A549 (cell line): Measurements from ENCODE around the gene UCN. TPM values are rescaled to one million over a fixed set of nuclear protein-coding genes. Genes with fewer than 3 reads are reported as not detected.
A peak's percentile ranks its signal among the peaks of the same experiment; 100 is the strongest.

Experiments used
- ATOH8 ChIP-seq: fragments of 250-450 bp; sonication (Bioruptor Pico); IDR thresholded peaks from 2 replicates; pipeline ENCODE4 v1.5.0; 2020; ENCODE audit warnings: low read depth, mild to moderate bottlenecking, moderate library complexity
- BHLHE40 ChIP-seq: IDR thresholded peaks from 2 replicates; pipeline ENCODE4 v1.6.1; 2012; ENCODE audit warnings: low read depth, low read length, inconsistent platforms
- CBX8 ChIP-seq: fragments of 200-600 bp; sonication (generic); IDR thresholded peaks from 2 replicates; pipeline ENCODE4 v1.6.1; 2016
- CEBPB ChIP-seq, 2 experiments: fragments of >200 bp in 1 of 2; sonication (Bioruptor Twin) in 1 of 2; formaldehyde crosslinking in 1 of 2; IDR thresholded peaks; 2 replicates each; pipeline ENCODE4 v1.6.1; 2012 to 2016
- CHD2 ChIP-seq: fragments of 150-350 bp; IDR thresholded peaks from 2 replicates; pipeline ENCODE4 v1.6.1; 2014; ENCODE audit warnings: low read length; ENCODE audit not compliant: partially characterized antibody
- CHD4 ChIP-seq: fragments of 200-600 bp; sonication (generic); IDR thresholded peaks from 2 replicates; pipeline ENCODE4 v1.6.1; 2016; ENCODE audit warnings: antibody characterized with exemption, mild to moderate bottlenecking, borderline replicate concordance
- EHF ChIP-seq: fragments of 250-450 bp; sonication (Bioruptor Pico); IDR thresholded peaks from 2 replicates; pipeline ENCODE4 v1.5.0; 2020; ENCODE audit warnings: mild to moderate bottlenecking
- ELK1 ChIP-seq: fragments of 150-350 bp; IDR thresholded peaks from 2 replicates; pipeline ENCODE4 v1.6.1; 2014; ENCODE audit warnings: low read depth, mild to moderate bottlenecking, low read length
- EP300 ChIP-seq, 2 experiments: fragments of >200 bp; sonication (Bioruptor Twin); formaldehyde crosslinking; IDR thresholded peaks; 2 replicates in 1 of 2; 3 replicates in 1 of 2; pipeline ENCODE4 v1.6.1; 2016 to 2017
- FOSB ChIP-seq: fragments of 250-450 bp; sonication (Bioruptor Pico); IDR thresholded peaks from 2 replicates; pipeline ENCODE4 v1.5.0; 2020; ENCODE audit warnings: mild to moderate bottlenecking, moderate library complexity
- FOSL2 ChIP-seq, 2 experiments: fragments of 450-650 bp in 1 of 2; fragments of >200 bp in 1 of 2; sonication (Bioruptor Twin) in 1 of 2; formaldehyde crosslinking; IDR thresholded peaks; 2 replicates each; pipeline versions ENCODE4 v1.5.0 to v1.6.1; 2016 to 2020; ENCODE audit warnings: mild to moderate bottlenecking in 1 of 2, moderate library complexity in 1 of 2
- GATA3 ChIP-seq: IDR thresholded peaks from 2 replicates; pipeline ENCODE4 v1.6.1; 2012; ENCODE audit warnings: borderline replicate concordance
- HDAC2 ChIP-seq: fragments of 200-600 bp; sonication (generic); IDR thresholded peaks from 2 replicates; pipeline ENCODE4 v1.6.1; 2016
- HES2 ChIP-seq: fragments of >200 bp; sonication (Bioruptor Twin); formaldehyde crosslinking; IDR thresholded peaks from 2 replicates; pipeline ENCODE4 v1.6.1; 2016
- HOXB5 ChIP-seq: fragments of 250-450 bp; sonication (Bioruptor Pico); IDR thresholded peaks from 2 replicates; pipeline ENCODE4 v1.5.0; 2020; ENCODE audit warnings: mild to moderate bottlenecking, moderate library complexity
- JUNB ChIP-seq: fragments of >200 bp; sonication (Bioruptor Twin); formaldehyde crosslinking; IDR thresholded peaks from 2 replicates; pipeline ENCODE4 v1.6.1; 2016
- KDM5A ChIP-seq: fragments of 200-600 bp; sonication (generic); IDR thresholded peaks from 2 replicates; pipeline ENCODE4 v1.6.1; 2016; ENCODE audit warnings: antibody characterized with exemption, mild to moderate bottlenecking
- MAFK ChIP-seq: fragments of 450-650 bp; IDR thresholded peaks from 2 replicates; pipeline ENCODE4 v1.6.1; 2014; ENCODE audit not compliant: partially characterized antibody
- MAX ChIP-seq: IDR thresholded peaks from 2 replicates; pipeline ENCODE4 v1.6.1; 2012
- MAZ ChIP-seq: fragments of 150-350 bp; IDR thresholded peaks from 2 replicates; pipeline ENCODE4 v1.6.1; 2014; ENCODE audit warnings: antibody characterized with exemption, low read depth, low read length, borderline replicate concordance
- NFE2L2 ChIP-seq: fragments of 150-350 bp; conservative IDR thresholded peaks from 2 replicates; pipeline ENCODE4 v1.6.1; 2014; ENCODE audit warnings: low read length
- NR3C1 ChIP-seq: fragments of >200 bp; sonication (Bioruptor Twin); formaldehyde crosslinking; IDR thresholded peaks from 3 replicates; pipeline ENCODE4 v1.6.1; 2017
- PBX3 ChIP-seq: IDR thresholded peaks from 2 replicates; pipeline ENCODE4 v1.6.1; 2012
- PHF8 ChIP-seq: fragments of 200-600 bp; sonication (generic); IDR thresholded peaks from 2 replicates; pipeline ENCODE4 v1.6.1; 2016; ENCODE audit warnings: low read depth, mild to moderate bottlenecking, antibody characterized with exemption, moderate library complexity, borderline replicate concordance
- POLR2AphosphoS2 ChIP-seq: conservative IDR thresholded peaks from 2 replicates; pipeline ENCODE4 v1.6.1; 2012; ENCODE audit warnings: low read length, improper control_type of control experiment, inconsistent platforms
- RAD21 ChIP-seq, 2 experiments: fragments of >200 bp in 1 of 2; sonication (Bioruptor Twin) in 1 of 2; formaldehyde crosslinking in 1 of 2; IDR thresholded peaks in 1 of 2; conservative IDR thresholded peaks in 1 of 2; 2 replicates in 1 of 2; 3 replicates in 1 of 2; pipeline ENCODE4 v1.6.1; 2012 to 2018; ENCODE audit warnings: inconsistent platforms in 1 of 2
- RARB ChIP-seq: fragments of 250-450 bp; sonication (Bioruptor Pico); IDR thresholded peaks from 2 replicates; pipeline ENCODE4 v1.8.0; 2021; ENCODE audit warnings: mild to moderate bottlenecking, moderate library complexity
- RCOR1 ChIP-seq: fragments of 150-350 bp; IDR thresholded peaks from 2 replicates; pipeline ENCODE4 v1.6.1; 2014; ENCODE audit warnings: antibody characterized with exemption, low read length, low read depth
- REST ChIP-seq: fragments of 200-600 bp; sonication (generic); IDR thresholded peaks from 2 replicates; pipeline ENCODE4 v1.6.1; 2016; ENCODE audit warnings: antibody characterized with exemption, mild to moderate bottlenecking, moderate library complexity
- SREBF2 ChIP-seq: fragments of 450-650 bp; IDR thresholded peaks from 2 replicates; pipeline ENCODE4 v1.6.1; 2014; ENCODE audit warnings: mild to moderate bottlenecking, moderate library complexity
- TFCP2L1 ChIP-seq: fragments of 250-450 bp; sonication (Bioruptor Pico); IDR thresholded peaks from 2 replicates; pipeline ENCODE4 v1.5.0; 2021; ENCODE audit warnings: mild to moderate bottlenecking
- TP53 ChIP-seq: fragments of 250-450 bp; sonication (Bioruptor Pico); IDR thresholded peaks from 2 replicates; pipeline ENCODE4 v1.5.0; 2021; ENCODE audit warnings: mild to moderate bottlenecking, moderate library complexity
- USF2 ChIP-seq: fragments of 450-650 bp; IDR thresholded peaks from 2 replicates; pipeline ENCODE4 v1.6.1; 2014; ENCODE audit warnings: antibody characterized with exemption
- ZC3H11A ChIP-seq: fragments of 450-650 bp; IDR thresholded peaks from 2 replicates; pipeline ENCODE4 v1.6.1; 2014; ENCODE audit warnings: antibody characterized with exemption, mild to moderate bottlenecking
- ZFP36 ChIP-seq: fragments of 450-650 bp; IDR thresholded peaks from 2 replicates; pipeline ENCODE4 v1.6.1; 2014; ENCODE audit warnings: borderline replicate concordance; ENCODE audit not compliant: partially characterized antibody
- ZSCAN20 ChIP-seq: fragments of 250-450 bp; sonication (Bioruptor Pico); IDR thresholded peaks from 2 replicates; pipeline ENCODE4 v1.8.0; 2022; ENCODE audit warnings: mild to moderate bottlenecking, moderate library complexity
- polyA plus RNA-seq, 4 experiments: library from polyadenylated mRNA; depleted of rRNA in 3 of 4; stranded (reverse); fragments of >200 nt; fragmentation: RNase III in 1 of 4; extraction: RNeasy Plus Mini Kit Qiagen cat#74134 plus additional on column Dnase treatment in 1 of 4; gene quantifications; 2 replicates in 3 of 4; 3 replicates in 1 of 4; pipeline ENCODE4 v1.2.3, GENCODE V29; 2011 to 2017

Gene UCN
- polyA plus RNA-seq, 2 of the 4 experiments (the other 2 are of a cell fraction), result 0.76 to 1.0 TPM

GRCh38 chr2:27356382-27357181, 48.3 kb upstream of the UCN start, which contains the start of gene GTF3C2 (continued):
- TF ChIP-seq REST (peak; percentile 76), POLR2AphosphoS2 (no peak), ELK1 (no peak), MAFK (no peak), FOSB (no peak), HOXB5 (peak; percentile 78; the same call in 1 of the 2 replicates), PBX3 (no peak), RCOR1 (no peak), GATA3 (peak; percentile 13; the same call in 1 of the 2 replicates), KDM5A (peak; percentile 91), PHF8 (peak; percentile 73; the same call in 1 of the 2 replicates), CHD2 (peak; percentile 55), CHD4 (no peak), ZSCAN20 (CRISPR knock-in tag) (no peak), SREBF2 (no peak), HDAC2 (peak; percentile 88; the same call in 1 of the 2 replicates), NFE2L2 (no peak), FOSL2 (IDR thresholded peaks at IDR 0.05) (no peak), FOSL2 (CRISPR knock-in tag; IDR thresholded peaks at IDR 0.05) (peak; percentile 25; the same call in 1 of the 2 replicates), RAD21 (conservative IDR thresholded peaks at IDR 0.05 in 1 of 2, IDR thresholded peaks at IDR 0.05 in 1 of 2) (no peak), BHLHE40 (no peak), RARB (no peak), EHF (no peak), CBX8 (no peak), MAX (peak; percentile 98), JUNB (no peak), CEBPB (IDR thresholded peaks at IDR 0.05) (no peak; a peak in 1 of 4 replicates), HES2 (no peak), USF2 (peak; percentile 43), TP53 (CRISPR knock-in tag) (0 out of 2 replicates have a peak, but pooled peaks have one; percentile 75), ZC3H11A (no peak), TFCP2L1 (CRISPR knock-in tag) (no peak), EP300 (IDR thresholded peaks at IDR 0.05) (no peak), ZFP36 (no peak), NR3C1 (no peak), MAZ (peak; percentile 90; the same call in 1 of the 2 replicates), ATOH8 (CRISPR knock-in tag) (no peak)
